Eye (tissue), 1 donor: ENCODE data around the gene AGBL1.

Experiments
- DNase-seq: peaks from one replicate; pipeline ENCODE4 v3.0.0-alpha.2; 2015

AGBL1 gene

DNA sequence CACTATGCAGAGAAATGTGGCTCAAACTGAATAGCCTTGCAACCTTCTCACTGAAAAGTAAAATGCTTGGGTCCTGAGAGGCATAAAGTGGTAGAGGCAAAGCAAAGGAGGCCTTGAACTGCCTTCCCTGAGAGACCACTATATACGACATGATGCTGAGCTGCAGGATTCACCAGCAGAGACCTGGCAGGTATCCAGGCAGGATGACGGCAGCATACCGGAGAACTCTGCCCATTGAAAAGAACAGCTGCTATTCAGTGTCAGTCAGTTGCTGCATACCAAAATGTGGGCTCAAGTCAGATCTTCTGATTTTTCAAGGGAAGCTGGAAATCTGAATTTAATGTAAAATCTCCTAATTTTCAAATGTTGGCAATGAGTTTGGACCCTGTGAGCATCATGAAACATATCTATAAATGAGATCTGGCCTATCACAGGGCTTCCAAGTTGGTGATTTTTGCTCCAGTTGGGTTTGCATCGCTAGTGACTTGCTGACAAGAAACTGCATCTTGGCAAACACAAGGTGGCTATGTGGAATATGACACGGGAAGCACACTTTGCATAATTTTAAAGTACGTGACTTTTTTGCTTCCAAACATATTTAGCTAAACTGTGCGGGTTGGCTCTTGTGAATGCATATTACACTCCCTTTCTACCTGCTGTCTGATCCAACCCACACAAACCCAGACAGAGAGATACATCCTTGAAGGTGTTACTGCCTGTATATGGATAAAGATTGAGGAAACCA, 529.0 kb downstream of the AGBL1 start:
- no peak for DNase-seq

DNA sequence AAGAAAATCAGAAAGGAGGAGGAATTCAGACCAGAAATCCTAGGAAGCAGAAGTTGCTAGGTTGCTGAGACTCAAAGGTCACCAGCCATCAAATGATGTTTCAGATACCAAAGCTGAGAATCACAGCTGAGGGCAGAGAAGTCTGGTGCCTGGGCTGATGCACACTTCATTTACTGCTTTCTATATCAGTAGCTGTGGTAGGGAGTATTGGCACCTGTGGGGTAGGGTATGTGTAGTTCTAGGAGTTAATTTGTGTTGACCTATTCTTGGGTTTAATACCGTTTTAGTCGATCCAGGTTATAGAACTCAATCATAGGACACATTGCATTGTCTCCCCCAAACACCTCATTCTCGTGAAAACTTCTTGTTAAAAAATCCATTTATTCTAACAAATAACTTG, 529.6 kb downstream of the AGBL1 start:
- DNase-seq = no peak

DNA sequence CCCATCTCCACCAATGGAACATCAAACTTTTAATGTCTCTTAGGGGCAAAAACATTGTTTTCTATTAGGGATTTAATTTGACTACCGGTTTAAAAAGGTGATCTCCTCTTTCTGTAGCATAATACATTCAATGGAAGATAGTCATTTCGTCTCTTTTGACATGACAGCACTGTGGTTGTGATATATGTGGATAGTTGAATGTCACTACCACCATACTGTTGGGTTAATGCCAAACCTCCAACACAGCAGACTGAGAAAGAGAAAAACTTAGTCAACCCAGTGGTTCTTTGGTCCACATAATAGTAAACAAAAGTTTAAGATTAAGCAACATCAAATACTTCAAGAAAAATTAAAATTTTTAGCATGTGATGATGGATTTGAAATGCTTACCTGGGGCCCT, 530.4 kb downstream of the AGBL1 start:
- DNase-seq = no peak

DNA sequence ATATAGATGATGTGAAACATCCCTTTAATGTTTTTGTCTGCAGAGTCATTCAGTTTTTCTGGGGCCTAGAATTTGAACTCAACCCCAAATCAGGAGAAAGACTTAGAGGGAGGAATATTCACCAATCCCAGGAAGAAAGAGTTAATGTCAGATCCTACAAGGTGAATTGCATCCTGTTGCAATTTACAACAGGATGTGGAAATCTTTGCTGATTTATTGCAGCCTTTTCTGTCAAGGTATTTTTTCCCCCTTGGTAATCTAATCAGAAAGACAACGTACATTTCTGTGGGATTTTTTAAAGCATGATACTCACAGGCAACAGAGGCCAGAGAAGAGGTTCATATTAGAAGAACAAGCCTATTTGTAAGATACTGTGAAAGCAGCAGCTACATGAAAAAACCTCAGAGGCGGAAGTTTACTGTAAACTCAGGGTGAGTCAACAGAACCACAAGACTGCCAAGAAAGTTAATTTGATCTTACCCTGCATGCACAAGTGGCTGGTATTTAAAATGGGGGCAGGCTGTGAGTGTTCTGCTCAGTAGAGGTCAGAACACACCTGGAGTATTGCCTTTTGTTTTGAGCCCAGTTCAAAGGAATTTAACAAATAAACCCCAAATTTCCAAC, 531.9 kb downstream of the AGBL1 start:
- DNase-seq = no peak

DNA sequence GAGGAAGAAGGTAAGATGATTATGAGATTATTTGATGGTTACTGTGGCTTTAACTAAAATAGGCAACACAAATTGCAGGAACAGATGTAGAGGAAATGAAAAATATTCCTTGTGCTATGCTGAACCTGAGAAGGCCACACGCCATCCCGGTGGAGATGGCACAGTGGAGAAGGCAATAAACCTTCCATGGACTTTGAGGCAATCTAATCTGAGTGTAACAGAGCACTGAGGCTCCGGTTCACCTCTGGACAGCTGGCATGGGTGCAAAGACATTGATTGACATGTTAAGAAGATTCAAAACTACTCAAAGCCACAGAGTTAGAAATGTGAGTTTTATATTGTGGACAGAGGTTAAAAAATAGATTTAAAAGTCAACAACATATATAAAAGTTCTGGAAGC, 535.7 kb downstream of the AGBL1 start:
- DNase-seq = no peak

DNA sequence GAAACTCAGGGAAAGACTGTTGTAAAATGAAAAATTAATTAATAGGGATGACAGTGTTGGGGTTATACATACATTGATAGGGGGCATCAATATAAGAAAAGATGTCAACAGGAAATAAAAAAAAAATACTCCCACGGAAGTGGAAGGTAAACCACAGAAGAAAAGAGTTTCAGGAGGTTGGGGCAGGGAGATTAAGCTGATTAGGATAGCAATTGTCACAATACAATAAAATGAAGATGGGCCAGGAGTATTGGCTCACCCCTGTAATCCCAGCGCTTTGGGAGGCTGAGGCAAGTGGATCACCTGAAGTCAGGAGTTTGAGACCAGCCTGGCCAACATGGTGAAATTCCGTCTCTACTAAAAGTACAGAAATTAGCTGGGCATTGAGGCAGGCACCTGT, 536.1 kb downstream of the AGBL1 start:
- DNase-seq = no peak

DNA sequence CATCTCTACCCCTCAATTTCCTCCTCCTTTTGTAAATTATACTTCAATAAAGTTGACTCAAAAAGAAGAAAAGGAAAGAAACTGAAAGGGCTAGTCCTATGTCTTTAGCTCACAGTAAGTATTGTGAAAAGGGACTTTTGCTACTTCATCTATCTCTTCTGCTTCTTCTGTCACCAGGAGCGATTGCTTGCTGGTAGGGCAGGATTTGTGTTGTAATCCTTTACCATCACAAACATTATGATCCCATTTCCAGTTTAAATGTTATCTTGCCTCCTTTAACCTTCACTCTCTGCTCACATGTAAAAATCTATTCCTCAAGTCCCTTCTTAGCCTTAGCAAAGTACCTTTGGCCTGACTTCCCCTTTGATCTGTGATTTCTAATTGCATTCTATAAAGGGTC, 537.1 kb downstream of the AGBL1 start:
- DNase-seq = no peak

DNA sequence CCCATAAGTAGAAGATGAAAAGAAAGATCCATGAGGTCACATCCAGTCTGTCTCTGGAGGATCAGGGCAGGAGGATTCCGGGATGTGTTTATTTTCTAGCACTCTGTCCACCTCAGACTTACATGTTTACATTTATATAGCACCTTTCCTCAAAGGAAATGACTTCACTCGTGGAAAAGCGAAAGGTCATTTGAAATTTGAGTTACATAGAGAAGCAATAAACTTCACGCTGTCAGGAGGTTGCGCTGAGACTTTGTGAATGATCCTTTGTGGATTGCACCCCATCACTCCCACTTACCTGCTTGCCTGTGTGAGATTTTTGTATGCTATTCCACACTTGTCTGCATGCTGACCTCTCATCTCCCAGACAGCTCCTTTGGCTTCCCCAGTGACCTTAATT, 540.5 kb downstream of the AGBL1 start:
- DNase-seq = no peak

DNA sequence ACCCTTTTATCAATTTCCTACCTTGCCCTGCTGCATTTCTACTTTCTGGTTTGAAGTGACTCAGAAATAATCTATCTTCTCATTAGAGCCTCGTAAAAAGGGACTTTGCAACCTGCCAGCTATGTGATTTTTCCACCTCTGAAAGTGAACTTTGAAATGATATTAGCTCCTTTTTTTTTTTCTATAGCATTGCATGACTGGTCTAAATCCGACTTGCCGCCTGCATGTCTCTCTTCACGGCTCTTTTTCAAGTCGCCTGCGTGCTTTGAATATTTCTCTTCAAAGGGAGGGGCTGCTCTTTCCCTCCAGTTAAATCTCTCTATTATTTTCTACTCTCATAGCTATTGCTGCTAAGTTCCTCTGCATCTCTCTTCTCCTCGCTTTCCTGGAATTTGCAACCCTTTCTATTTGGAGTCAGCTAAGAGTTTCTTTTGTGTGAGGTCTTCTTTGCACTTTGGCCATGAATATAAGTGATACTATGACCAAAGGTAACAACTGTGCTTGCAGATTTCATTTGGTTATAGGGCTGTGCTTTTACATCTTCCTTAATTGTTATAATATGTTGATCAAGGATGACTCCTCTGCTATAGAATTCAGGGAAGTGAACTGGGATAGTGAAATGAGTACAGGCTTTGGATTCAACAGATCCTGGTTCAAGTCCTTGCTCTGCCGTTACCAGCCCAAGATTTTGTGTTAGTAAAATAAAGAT, 541.1 kb downstream of the AGBL1 start:
- peak; percentile 30 for DNase-seq

DNA sequence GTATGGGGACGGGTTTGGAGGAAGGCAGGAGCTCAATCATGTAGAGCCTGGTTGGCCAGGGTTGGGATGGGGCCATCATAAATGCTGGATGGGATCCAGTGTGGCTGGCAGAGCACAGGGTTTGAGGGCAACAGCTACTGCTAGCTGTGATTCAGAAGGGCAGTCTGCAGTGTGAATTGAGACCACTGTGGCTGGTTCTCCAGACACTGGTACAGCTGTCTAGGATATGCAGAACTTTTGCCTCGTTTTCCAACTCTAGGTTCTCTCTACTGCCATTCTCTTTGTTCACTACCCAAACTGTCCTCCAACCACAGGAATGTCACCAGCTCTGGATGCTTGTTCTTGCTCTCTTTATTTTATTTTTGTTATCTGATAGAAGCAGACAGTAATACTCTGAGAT, 543.6 kb downstream of the AGBL1 start:
- no peak for DNase-seq

DNA sequence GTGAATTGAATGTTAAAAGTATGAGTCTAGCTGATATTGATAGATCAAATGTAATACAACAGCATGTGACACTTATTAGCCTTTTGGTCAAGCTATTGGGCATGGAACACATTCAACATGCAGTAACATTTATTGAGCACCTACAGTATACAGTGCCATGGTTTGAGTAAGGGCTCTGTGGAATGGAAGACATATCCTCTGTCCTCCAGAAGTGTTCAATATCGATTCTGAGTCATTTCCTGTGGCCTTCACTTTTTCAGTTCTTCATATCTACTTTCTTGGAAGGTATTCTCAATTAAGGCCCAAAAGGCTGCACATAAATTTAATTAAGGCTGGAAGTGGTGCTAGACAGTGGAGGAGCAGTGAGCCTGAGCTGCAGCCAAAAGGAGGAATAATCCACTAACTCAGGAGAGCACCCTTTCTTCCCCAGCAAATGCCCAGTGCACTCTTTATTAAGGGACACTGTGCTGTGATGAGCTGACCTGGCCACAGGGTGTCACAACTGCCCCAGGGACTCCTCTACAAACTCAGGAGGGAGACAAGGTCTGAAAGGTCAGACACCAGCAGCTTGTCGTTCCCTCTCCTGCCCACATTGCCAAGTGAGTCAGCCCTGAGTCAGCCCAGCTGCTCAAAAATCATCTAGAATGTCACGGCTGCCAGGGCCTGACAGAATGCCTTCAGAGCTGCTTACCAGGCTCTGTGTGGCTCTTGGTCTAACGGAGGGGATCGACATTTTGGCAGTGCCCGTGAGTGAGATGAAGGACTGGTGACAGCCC, 544.8 kb downstream of the AGBL1 start:
- peak; percentile 64 for DNase-seq

DNA sequence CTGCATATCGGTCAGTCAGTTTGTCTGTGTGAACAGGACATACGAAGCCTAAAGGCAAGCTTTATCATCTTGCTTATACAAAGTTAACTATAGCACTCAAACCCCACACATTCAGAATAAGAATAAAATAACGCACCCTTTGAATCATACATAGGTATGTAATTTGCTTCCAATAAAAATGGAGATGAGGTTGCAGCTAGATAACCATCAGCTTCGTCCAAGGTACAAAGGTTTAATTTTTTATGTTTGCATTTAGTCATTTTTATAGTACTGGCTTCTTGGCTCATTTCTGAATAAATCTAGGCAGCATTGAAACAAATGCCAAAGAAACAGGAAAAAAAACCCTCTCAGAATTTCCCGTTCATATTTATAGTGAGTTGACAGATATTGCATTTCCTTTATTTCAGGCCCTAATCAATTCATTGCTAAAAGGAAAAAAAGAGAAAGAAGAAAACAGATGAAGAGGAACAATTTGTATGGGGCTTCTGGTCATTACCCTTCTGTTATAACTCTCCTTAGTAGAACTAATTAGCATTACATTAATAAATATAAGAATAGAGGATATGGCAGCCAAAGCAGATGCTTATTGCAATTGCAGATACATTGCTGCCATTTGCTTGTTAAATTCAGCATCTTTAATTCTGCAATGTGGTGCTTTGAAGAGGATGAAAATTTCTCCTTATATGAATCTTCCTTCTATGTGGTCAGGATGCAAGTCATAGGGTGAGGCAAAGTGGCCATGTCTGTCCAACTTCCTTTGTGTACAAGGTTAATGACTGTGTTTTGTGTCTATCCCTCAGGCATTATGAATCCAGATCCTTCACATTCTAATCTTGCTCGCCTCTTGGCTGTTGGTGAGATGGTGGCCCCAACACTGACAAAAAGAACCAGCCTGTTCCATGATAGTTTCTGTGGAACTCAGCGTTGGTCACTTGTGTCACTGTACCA, 550.0 kb downstream of the AGBL1 start:
- DNase-seq = no peak

DNA sequence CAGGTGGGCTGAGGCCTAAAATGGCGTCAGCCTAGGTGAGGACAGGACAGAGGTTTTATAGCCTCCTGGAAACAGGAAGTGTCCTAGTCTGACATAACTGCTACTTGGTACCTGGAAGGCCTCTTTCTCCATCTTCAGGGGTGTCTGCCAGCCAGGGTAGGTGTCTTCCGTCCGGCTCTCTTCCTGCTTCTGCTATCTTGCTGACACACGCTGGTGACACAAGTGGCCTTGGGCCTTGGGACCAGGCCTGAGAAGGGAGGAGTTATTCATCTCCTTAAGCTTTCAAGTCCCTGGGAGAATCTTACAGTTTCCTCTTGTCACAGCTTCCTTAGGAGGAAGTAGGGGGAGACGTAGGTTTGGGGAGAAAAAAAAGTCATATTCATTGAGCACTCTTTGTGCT, 551.3 kb downstream of the AGBL1 start:
- no peak for DNase-seq

DNA sequence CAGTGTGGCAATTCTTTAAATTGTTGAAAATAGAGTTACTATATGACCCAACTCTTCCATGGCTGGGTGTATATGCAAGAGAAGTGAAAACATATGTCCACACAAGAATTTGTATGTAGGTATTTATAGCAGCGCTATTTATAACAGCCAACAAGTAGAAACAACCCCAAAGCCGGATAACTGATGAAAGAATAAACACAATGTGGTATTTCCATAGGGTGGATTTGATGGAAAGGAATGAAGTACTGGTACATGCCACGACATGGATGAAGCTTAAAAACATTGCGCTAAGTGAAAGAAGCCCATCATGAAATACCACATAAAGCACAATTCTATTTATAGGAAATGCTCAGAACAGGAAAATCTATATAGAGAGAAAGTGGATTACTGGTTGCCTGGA, 554.5 kb downstream of the AGBL1 start:
- no peak for DNase-seq

DNA sequence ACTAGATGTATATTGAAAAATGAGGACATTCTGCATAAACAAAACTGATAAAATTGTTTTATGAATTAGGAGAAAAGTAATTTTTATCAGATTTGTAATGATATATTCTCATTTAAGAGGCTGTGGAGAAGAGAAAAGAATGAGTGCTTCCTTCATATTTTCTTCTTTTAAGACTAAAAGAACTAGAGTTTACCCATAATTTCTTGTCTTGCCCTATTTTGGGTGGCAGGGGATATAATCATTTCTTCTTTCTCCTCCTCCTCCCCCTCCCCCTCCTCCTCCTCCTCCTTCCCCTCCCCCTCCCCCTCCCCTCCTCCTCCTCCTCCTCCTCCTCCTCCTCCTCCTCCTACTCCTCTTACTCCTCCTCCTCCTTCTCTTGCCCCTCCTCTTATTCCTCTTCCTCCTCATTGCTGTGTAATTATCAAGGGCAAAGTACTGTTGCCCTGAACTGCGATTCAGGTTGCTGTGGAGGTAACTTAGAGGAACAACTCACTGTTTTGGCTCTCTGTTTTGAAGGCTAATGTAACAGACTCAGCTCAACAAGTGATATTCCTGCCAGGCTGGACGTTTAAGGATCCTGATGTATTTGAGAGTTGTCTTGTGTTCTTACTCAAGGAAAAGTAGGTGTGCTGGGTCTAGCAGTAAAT, 555.4 kb downstream of the AGBL1 start:
- no peak for DNase-seq

DNA sequence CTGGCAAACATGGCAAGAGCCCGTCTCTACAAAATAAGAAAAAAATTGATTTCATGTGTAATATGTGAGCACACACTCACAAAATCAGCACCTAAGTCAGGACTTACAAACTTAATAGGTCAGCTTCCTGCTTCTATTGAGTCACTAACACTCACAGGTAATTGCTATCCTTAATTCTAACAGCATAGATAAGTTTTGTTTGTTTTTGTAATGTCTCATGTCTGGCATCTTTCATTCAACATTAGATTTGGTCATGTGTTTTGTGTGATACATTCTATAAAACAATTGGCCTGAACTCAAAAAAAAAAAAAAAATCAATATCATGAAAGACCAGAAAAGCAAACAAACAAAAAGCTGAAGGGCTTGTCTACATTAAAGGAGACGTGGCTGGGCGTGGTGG, 564.7 kb downstream of the AGBL1 start:
- no peak for DNase-seq

DNA sequence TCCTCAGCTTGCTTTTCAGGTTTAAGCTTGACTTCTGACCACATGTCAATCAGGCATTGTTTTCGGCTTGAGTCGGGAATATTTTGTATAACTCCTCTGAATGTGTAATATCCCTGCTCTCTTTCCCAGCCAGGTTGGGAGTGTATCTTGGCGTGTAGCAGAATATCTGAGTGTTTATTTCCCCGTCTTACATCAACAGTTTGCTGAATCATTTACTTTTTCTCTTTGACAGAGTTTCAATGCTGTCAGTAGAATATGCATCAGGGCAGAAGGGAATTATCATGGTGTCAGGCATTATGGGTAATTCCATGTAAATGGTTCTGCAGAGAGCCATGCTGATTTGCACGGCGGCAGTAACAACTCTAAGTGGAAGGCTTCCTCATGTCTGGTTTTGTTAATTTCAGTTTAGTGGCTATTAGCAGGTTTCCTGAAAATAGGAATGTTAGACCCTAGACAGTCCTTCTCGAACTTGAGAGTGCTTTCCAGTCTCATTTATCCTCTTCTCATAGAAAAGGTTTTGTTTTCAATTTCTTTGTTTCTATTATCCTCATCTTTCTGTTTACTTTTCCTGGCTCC, 566.3 kb downstream of the AGBL1 start:
- DNase-seq = peak; percentile 20

DNA sequence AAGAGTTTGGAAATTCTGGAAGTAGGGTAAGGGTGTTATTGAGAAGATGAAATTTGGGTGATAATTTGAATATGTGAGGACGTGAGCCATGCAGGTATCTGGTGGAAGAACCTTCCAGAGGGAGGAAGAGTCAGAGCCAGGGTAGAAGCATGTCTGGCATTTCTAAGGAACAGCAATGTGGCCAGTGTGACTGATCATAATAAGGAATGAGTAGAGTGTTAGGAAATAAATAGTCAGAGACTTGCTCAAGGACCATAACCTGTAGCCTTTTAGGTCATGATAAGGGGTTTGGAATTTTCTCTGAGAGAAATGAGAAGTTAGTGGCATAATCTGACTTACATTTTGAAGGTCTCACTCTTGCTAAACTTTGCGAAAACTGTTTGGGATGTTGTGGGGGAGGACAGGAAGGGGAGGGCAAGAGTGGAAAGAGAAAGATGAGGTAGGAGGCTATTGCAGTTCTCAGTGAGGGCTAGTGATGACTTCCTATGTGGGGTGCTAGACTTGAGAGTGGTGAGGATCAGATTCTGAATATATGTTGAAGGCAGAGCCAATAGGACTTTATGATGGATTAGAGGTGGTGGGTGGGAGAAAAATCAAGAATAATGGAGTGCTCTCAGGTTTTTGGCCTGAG, 568.3 kb downstream of the AGBL1 start:
- DNase-seq = no peak

DNA sequence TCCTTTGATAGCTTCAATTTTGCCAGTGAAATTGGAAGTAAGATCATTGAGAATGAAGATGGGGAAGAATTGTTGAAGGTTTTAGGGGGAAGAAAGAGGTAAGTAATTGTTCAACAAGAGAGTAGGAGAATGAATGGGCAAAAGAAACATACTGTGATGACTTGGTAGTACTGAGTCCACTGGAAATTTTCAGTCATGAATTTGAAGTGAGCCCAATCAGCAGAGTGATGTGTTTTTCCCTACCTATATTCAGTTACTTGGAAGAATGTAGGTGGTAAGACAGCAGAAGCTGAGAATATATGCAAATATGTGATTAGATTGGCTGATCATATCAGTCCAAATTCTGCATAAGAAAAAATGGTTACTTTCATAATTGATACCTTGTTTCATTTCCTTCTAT, 569.6 kb downstream of the AGBL1 start:
- no peak for DNase-seq

DNA sequence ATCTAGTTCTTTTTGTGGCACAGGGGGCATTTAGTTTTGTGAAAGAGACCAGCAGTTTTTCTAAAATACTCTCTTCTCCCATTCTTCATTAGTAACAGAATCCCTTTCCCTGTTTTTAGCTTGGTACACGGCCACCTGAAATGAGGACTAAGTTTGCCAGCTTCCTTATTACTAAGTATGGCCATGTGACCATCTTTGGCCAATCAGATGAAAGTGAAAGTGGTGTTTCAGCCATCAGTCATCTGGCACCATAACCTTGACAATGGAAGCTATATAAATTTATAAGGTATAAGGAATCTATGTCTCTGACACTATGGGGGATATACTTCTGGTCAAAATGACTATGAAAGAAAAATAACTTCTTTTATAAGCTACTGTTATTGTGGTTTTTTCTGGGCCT, 570.4 kb downstream of the AGBL1 start:
- no peak for DNase-seq
